ENCODE results near the gene GRAP.
"Not testable (repeated sequence)": the region's sequence is repeated elsewhere in the genome, so short reads cannot be mapped to it uniquely, and the experiment has no call there.

GRAP gene

GRCh38 chr17:19042369-19042768 is 4.4 kb downstream of the GRAP start:
- in situ Hi-C loops (cut with MboI; ENCODE audit: low sequenced_read_pairs), result not testable (repeated sequence)

GRCh38 chr17:19041871-19042270 is 4.9 kb downstream of the GRAP start:
- in situ Hi-C loops (cut with MboI; ENCODE audit: low sequenced_read_pairs), result not testable (repeated sequence)

DNA sequence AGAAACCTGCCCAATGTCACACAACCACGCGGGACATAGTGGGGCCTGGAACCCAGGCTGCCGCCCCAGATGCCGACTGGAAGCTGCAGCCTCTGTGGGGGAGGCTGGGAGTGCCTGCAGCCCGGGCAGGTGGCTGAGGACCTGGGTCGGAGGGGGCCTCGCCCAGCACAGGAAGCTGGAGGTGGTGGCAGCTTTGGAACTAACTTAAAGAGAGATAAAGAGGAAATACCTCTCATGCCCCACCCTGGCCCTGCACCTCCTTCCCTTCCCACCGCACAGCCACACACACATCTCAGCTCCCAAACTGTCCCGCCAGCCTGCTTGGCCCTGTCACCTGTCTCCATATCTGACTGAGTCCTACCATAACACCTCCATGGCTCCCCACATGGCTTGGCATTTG is 6.4 kb downstream of the GRAP start:
- in situ Hi-C loops (cut with MboI; ENCODE audit: low sequenced_read_pairs), result not testable (repeated sequence)

- in situ Hi-C loops (cut with MboI; ENCODE audit: low sequenced_read_pairs), result not testable (repeated sequence)
Observed at GRCh38 chr17:19038730-19039129, 8.0 kb downstream of the GRAP start.

- in situ Hi-C loops (cut with MboI; ENCODE audit: low sequenced_read_pairs), result not testable (repeated sequence)
Observed at GRCh38 chr17:19038007-19038406, 8.8 kb downstream of the GRAP start.

- in situ Hi-C loops (cut with MboI; ENCODE audit: low sequenced_read_pairs), result not testable (repeated sequence)
Observed at GRCh38 chr17:19037547-19037946, 9.2 kb downstream of the GRAP start.

GRCh38 chr17:19036186-19036585 is 10.6 kb downstream of the GRAP start:
- in situ Hi-C loops (cut with MboI; ENCODE audit: low sequenced_read_pairs), result not testable (repeated sequence)

DNA sequence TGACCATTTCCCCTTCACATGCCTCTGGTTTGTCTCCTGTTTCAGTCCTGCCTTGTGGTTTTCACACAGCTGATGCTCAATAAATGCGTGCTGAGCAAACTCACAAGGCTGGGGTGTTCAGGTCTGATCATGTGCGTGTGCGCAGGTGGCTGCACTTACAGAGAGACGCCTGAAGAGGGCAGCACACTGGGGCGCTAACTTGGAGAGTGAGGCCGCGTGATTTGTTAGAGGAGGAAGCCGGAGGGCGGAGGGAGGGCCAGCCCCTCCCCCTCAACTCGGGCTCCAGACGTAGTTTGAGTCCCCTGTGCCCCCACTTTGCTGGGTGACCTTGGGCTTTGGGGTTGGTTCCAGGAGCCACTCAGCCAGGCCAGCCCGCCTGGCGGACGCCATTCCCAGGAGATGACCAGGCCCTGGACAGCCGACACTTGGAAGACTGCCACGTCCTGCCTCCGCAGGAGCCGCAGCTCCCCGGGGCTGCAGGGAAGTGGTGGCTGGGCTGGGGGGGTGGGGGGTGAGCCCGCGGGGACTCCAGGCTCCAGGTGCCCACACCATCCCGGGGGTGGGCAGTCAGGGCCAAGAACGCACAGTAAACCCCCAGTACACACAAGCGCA is 14.3 kb downstream of the GRAP start:
- in situ Hi-C loops (cut with MboI; ENCODE audit: low sequenced_read_pairs), result not testable (repeated sequence)

DNA sequence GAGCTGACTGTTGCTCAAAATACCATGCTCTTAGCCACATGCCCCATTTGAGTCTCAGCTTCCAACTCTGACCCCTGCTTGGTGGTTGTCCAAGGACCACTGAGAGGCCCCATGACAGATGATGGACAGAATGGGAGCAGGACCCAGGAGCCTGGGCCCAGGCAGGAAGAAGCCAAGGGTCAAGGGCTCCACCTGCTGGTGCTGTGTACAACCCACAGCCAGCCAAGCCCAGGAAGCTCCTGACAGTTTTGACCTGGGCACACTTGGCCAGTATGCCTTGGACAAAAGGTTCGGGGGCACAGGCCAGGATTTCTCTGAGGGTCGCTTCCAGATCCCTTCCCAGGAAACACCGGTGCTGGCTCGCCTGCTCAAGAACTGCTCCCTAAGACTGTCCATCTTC is 15.0 kb downstream of the GRAP start:
- in situ Hi-C loops (cut with MboI; ENCODE audit: low sequenced_read_pairs), result not testable (repeated sequence)

DNA sequence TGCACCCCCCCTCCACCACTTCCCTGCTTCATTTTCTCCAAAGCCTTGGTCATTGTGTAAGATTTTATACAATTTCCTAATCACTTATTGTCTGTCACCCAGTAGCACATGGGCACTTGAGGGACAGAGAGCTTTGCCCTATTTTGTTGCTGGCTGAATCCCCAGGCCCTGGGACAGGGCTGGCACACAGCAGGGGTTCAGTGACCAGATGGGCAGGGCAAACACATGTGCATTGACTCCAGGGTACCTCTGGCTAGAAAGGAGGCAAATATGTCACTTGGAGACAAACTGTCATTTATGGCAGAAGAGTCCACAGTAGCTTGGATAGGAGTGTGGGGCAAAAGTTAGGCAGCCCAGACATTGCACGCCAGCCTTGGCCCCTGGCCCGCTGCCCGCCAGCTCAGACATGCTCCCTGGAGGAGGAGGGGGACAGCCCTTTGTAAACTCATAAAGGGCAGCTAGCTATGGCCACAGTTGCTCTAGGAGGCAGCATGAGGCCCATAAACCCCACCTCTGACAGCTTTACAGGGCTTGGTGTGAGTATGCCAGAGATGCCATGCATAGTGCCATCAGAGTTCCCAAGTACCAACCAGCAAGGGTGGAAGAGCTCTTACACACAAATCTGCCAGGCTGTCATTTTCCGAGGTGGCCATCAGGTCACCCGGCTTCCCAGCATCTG is 15.8 kb downstream of the GRAP start:
- in situ Hi-C loops (cut with MboI; ENCODE audit: low sequenced_read_pairs), result not testable (repeated sequence)

GRCh38 chr17:19029740-19030139 is 17.0 kb downstream of the GRAP start:
- in situ Hi-C loops (cut with MboI; ENCODE audit: low sequenced_read_pairs), result not testable (repeated sequence)

DNA sequence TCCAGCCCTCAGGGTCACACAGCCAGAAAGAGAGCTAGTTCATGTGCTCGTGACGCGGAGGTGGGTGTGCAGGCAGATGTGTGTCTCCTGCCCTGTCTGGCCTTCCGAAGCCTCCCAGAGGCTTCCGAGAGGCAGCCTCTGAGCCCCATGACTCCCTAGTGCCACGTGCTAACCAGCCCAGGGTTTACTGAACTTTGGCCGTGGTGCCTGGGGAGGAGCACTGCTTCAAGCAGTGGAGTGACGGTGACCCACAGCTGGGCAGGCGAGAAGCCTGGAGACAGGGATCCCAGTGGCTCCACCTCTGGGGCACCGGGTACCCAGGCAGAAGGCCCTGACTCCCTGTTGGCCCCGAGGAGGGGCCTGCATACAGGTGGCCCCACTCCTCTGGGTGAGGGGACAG is 18.1 kb downstream of the GRAP start:
- in situ Hi-C loops (cut with MboI; ENCODE audit: low sequenced_read_pairs), result not testable (repeated sequence)

GRCh38 chr17:19024101-19025078 is 22.4 kb downstream of the GRAP start:
- in situ Hi-C loops (cut with MboI; ENCODE audit: low sequenced_read_pairs), result no loop called here

- in situ Hi-C loops (cut with MboI; ENCODE audit: low sequenced_read_pairs), result no loop called here
Observed at GRCh38 chr17:19023209-19023999, 23.4 kb downstream of the GRAP start.

DNA sequence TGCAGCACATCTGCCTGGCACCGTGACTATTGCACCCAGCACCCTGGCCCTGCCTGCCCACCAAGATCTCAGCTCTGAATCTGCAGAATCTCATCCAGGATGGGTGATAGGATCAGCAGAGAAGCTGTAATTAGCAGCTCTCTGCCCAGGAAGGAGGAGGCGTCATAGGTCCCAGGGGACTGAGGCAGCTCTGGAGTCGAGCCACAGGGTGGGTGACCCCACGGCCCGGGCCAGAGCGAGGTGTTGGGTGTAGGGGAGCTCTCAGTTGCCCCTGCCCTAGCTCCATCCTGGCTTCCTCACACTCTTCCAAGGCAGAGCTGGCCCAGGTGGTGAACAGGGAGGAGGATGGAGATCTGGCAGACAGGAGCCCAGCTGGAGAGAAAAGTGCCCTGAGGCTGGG is 24.0 kb downstream of the GRAP start:
- in situ Hi-C loops (cut with MboI; ENCODE audit: low sequenced_read_pairs), result no loop called here

- in situ Hi-C loops (cut with MboI; ENCODE audit: low sequenced_read_pairs), result no loop called here
Observed at GRCh38 chr17:19022128-19022527, 24.6 kb downstream of the GRAP start.

- in situ Hi-C loops (cut with MboI; ENCODE audit: low sequenced_read_pairs), result no loop called here
Observed at GRCh38 chr17:19021622-19022083, 25.1 kb downstream of the GRAP start.

DNA sequence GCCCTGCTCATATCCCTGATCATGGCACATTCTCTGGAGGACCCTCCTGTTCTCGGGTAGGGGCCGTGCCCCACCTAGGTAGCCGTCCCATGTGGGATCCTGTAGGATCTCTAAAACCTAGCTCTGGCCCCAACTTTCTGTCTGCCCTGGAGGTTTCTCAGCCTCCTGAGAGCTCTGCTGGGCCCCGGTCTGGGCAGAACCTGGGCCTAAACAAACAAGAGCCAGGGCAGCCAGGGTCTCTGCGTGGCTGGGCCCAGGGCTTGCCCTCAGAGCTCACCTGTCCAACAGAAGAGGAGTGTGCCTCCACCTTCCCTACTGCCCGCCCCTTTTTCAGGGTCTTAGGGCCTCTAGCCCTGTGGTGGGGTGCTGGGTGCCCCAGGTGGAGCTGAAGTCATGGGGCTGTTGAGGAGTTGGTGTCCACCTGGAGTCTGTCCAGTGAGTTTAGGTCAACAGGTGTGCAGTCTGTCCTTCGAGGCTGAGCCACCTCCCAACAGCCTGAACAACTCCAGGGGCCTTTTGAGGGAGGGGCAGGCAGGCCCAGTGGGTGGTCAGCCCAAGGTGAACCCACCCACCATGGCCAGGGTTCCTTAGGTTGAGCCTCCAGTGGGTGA is 25.6 kb downstream of the GRAP start:
- in situ Hi-C loops (cut with MboI; ENCODE audit: low sequenced_read_pairs), result not testable (repeated sequence)

- in situ Hi-C loops (cut with MboI; ENCODE audit: low sequenced_read_pairs), result no loop called here
Observed at GRCh38 chr17:19020016-19020415, 26.7 kb downstream of the GRAP start.

Measured in HL-60/S4 (cell line).